Stimulated activated naive B cell treated with anti-CD40 and anti-IgM and Interleukin-4, amounts not matched to agents 10 μg/mL and 1 μg/mL and 100 μg/mL, for 72 hours (primary cell): Measurements from ENCODE around the gene ZNF335.
A peak's percentile ranks its signal among the peaks of the same experiment; 100 is the strongest.

Experiments used
- ATAC-seq, 2 donors: fragments of 150-1000 bp; cut with Tn5 transposase; replicated peaks; 2 replicates each; pipeline ENCODE4 v1.10.0; 2021; ENCODE audit warnings: moderate library complexity in 1 of 2
- DNase-seq: peaks from one replicate; pipeline ENCODE4 v3.0.0; 2021
- H3K27ac Mint-ChIP-seq: one replicate; pipeline ENCODE4 v1.8.0; 2022; ENCODE audit warnings: mild to moderate bottlenecking, mixed read lengths
- H3K27me3 Mint-ChIP-seq, 2 donors: one replicate each; pipeline ENCODE4 v1.8.0; 2022; ENCODE audit warnings: mixed read lengths in 2 of 2
- H3K36me3 Mint-ChIP-seq, 2 donors: one replicate each; pipeline ENCODE4 v1.8.0; 2022; ENCODE audit warnings: mixed read lengths in 2 of 2, mild to moderate bottlenecking in 1 of 2
- H3K4me1 Mint-ChIP-seq, 2 donors: one replicate each; pipeline ENCODE4 v1.8.0; 2022; ENCODE audit warnings: mixed read lengths in 2 of 2, mild to moderate bottlenecking in 1 of 2
- H3K4me3 Mint-ChIP-seq, 2 donors: one replicate each; pipeline ENCODE4 v1.8.0; 2022; ENCODE audit warnings: mild to moderate bottlenecking in 2 of 2, mixed read lengths in 2 of 2, moderate library complexity in 1 of 2
- H3K9me3 Mint-ChIP-seq, 2 donors: one replicate each; pipeline ENCODE4 v1.8.0; 2022; ENCODE audit warnings: mixed read lengths in 2 of 2, mild to moderate bottlenecking in 1 of 2

ZNF335 gene

DNA sequence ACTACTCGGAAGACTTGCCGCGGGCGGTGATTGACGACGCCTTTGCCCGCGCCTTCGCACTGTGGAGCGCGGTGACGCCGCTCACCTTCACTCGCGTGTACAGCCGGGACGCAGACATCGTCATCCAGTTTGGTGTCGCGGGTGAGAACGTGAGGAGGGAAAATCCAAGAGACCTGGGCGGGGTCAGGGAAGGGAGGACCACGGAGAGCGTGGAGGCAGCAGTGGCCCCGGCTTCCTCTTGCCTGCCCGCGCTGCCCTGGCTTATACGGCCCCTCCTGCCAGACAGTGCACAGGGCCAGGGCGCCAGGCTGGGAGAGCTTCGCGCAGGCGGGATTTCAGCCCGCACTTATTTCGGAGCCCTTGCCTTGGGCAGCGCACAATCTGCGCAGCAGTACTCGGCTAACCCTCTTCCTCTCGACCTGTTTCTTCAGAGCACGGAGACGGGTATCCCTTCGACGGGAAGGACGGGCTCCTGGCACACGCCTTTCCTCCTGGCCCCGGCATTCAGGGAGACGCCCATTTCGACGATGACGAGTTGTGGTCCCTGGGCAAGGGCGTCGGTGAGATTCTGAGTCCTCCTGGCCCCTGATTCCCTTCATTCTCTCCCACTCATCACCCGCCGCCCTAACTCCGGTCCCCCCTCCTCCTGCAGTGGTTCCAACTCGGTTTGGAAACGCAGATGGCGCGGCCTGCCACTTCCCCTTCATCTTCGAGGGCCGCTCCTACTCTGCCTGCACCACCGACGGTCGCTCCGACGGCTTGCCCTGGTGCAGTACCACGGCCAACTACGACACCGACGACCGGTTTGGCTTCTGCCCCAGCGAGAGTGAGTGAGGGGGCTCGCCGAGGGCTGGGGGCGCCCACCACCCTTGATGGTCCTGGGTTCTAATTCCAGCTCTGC is 38.7 kb upstream of the ZNF335 start:
- Mint-ChIP-seq H3K9me3 (peaks cover 6 to 8% of the 10 kb centered on the region in 2 donors), H3K27me3 (peaks cover 47 to 67% of the 10 kb centered on the region in 2 donors), H3K36me3 (peaks cover 6 to 7% of the 10 kb centered on the region in 2 donors), H3K4me1 (peaks cover 65 to 91% of the 10 kb centered on the region in 2 donors), H3K4me3 (peak overlapping the region; percentile 54 to 66), H3K27ac (peak overlapping the region; percentile 94)
- ATAC-seq (peak; percentile 6 to 33), DNase-seq (no peak)

DNA sequence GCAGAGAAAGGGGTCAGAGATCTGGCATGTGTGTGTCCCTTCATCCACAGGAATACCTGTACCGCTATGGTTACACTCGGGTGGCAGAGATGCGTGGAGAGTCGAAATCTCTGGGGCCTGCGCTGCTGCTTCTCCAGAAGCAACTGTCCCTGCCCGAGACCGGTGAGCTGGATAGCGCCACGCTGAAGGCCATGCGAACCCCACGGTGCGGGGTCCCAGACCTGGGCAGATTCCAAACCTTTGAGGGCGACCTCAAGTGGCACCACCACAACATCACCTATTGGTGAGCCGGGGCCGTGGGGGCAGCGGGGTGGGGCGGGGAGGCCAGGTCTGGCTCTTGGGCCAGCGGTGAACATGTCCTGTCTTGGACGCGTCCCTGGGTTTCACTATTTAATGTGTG is 37.8 kb upstream of the ZNF335 start:
- H3K36me3 Mint-ChIP-seq, result peaks cover 6 to 7% of the 10 kb centered on the region in 2 donors
- H3K4me3 Mint-ChIP-seq, result no peak overlapping the region
- peaks cover 6 to 8% of the 10 kb centered on the region in 2 donors for H3K9me3 Mint-ChIP-seq
- peaks cover 46 to 62% of the 10 kb centered on the region in 2 donors for H3K27me3 Mint-ChIP-seq
- no peak for DNase-seq
- no peak for ATAC-seq
- peak overlapping the region; percentile 56 for H3K27ac Mint-ChIP-seq
- peaks cover 70 to 95% of the 10 kb centered on the region in 2 donors for H3K4me1 Mint-ChIP-seq

- no peak overlapping the region for H3K4me3 Mint-ChIP-seq
- ATAC-seq, result no peak
- no peak for DNase-seq
- H3K27ac Mint-ChIP-seq, result no peak overlapping the region
- peaks cover 6 to 7% of the 10 kb centered on the region in 2 donors for H3K36me3 Mint-ChIP-seq
- H3K27me3 Mint-ChIP-seq, result peaks cover 38 to 40% of the 10 kb centered on the region in 2 donors
- peaks cover 6 to 8% of the 10 kb centered on the region in 2 donors for H3K9me3 Mint-ChIP-seq
- peaks cover 73 to 88% of the 10 kb centered on the region in 2 donors for H3K4me1 Mint-ChIP-seq
Observed at GRCh38 chr20:46007671-46008070, 35.7 kb upstream of the ZNF335 start.

DNA sequence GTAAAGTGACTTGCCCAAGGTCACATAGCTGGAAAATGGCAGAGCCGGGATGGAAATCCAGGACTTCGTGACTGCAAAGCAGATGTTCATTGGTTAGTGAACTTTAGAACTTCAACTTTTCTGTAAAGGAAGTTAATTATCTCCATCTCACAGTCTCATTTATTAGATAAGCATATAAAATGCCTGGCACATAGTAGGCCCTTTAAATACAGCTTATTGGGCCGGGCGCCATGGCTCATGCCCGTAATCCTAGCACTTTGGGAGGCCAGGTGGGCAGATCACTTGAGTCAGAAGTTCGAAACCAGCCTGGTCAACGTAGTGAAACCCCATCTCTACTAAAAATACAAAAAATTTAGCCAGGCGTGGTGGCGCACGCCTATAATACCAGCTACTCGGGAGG is 35.0 kb upstream of the ZNF335 start:
- DNase-seq (no peak), ATAC-seq (no peak)
- Mint-ChIP-seq H3K4me1 (peaks cover 67 to 82% of the 10 kb centered on the region in 2 donors), H3K9me3 (peaks cover 6 to 8% of the 10 kb centered on the region in 2 donors), H3K36me3 (peaks cover 6% of the 10 kb centered on the region in 2 donors), H3K4me3 (no peak overlapping the region), H3K27me3 (peaks cover 31 to 33% of the 10 kb centered on the region in 2 donors), H3K27ac (no peak overlapping the region)

DNA sequence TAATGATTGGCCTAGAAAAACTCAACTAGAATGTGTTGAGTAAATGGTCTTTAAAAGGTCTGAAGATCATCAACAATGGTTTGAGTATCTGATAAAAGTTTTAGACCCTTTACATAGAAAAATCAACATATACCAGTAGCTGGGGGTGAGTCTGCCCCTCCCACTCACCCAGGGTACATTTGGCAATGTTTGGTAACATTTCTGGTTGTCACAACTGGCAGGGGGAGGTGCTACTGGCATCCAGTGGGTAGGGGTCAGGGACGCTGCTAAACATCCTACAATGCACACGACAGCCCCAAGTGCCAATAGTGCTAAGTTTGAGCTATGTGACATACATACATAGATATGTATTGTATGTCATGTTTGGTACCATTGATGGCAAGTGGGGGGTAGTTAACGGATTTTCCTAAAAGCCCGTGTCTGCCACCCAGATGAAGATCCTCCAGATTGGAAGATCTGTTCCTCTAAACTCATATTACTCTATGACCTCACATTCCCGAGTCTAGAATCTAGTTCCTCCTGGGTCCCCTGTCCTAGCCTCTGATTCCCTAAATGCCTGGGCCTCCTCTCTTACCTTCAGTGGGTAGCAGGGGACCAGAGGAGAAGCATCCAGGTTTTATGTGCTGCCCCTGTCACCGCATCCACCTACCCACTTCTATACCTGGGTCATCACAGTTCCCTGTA is 34.2 kb upstream of the ZNF335 start:
- peaks cover 61 to 74% of the 10 kb centered on the region in 2 donors for H3K4me1 Mint-ChIP-seq

GRCh38 chr20:46004889-46005473 is 33.0 kb upstream of the ZNF335 start:
- Mint-ChIP-seq H3K9me3 (no peaks in the 10 kb centered on the region), H3K4me3 (peak overlapping the region; percentile 34 to 43), H3K4me1 (peaks cover 60 to 71% of the 10 kb centered on the region in 2 donors), H3K36me3 (no peaks in the 10 kb centered on the region), H3K27ac (peak overlapping the region; percentile 81), H3K27me3 (peaks cover 16 to 22% of the 10 kb centered on the region in 2 donors)
- DNase-seq (no peak), ATAC-seq (peak; percentile 49 to 70)

More for the DNA sequence above, 34.2 kb upstream of the ZNF335 start:
- peaks cover 0 to 3% of the 10 kb centered on the region in 2 donors for H3K9me3 Mint-ChIP-seq
- H3K27me3 Mint-ChIP-seq, result peaks cover 23 to 25% of the 10 kb centered on the region in 2 donors
- DNase-seq, result no peak
- ATAC-seq, result no peak
- H3K36me3 Mint-ChIP-seq, result no peaks in the 10 kb centered on the region
- H3K27ac Mint-ChIP-seq, result no peak overlapping the region
- no peak overlapping the region for H3K4me3 Mint-ChIP-seq

GRCh38 chr20:46004187-46004586 is 32.2 kb upstream of the ZNF335 start:
- Mint-ChIP-seq H3K4me1 (peaks cover 54 to 66% of the 10 kb centered on the region in 2 donors), H3K4me3 (no peak overlapping the region), H3K27me3 (peaks cover 9 to 16% of the 10 kb centered on the region in 2 donors), H3K36me3 (no peaks in the 10 kb centered on the region), H3K9me3 (no peaks in the 10 kb centered on the region), H3K27ac (no peak overlapping the region)
- DNase-seq, result no peak
- ATAC-seq, result no peak

- Mint-ChIP-seq H3K27me3 (peaks cover 18 to 19% of the 10 kb centered on the region in 2 donors), H3K4me3 (no peak overlapping the region), H3K9me3 (no peaks in the 10 kb centered on the region), H3K4me1 (peaks cover 50 to 64% of the 10 kb centered on the region in 2 donors), H3K36me3 (no peaks in the 10 kb centered on the region), H3K27ac (no peak overlapping the region)
- ATAC-seq (no peak), DNase-seq (no peak)
Observed at GRCh38 chr20:46002008-46002407, 30.0 kb upstream of the ZNF335 start.

DNA sequence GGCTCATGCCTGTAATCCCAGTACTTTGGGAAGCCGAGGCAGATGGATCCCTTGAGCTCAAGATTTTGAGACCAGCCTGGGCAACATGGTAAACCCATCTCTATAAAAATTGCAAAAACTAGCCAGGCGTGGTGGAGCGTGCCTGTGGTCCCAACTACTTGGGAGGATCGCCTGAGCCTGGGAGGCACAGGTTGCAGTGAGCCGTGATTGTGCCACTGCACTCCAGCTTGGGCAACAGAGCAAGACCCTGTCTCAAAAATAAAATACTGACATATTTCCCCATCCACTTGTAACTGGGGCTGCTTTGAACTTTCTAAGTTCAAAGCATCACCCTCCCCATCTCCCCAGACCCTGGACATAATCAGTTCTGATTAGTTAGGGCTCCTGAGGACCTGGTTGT is 29.5 kb upstream of the ZNF335 start:
- H3K9me3 Mint-ChIP-seq, result no peaks in the 10 kb centered on the region
- no peak overlapping the region for H3K27ac Mint-ChIP-seq
- peaks cover 20 to 22% of the 10 kb centered on the region in 2 donors for H3K27me3 Mint-ChIP-seq
- H3K36me3 Mint-ChIP-seq, result no peaks in the 10 kb centered on the region
- DNase-seq, result no peak
- no peak overlapping the region for H3K4me3 Mint-ChIP-seq
- H3K4me1 Mint-ChIP-seq, result peaks cover 49 to 60% of the 10 kb centered on the region in 2 donors
- ATAC-seq, result no peak

- Mint-ChIP-seq H3K27ac (no peak overlapping the region), H3K4me3 (no peak overlapping the region), H3K27me3 (peaks cover 20 to 32% of the 10 kb centered on the region in 2 donors), H3K4me1 (peaks cover 42 to 55% of the 10 kb centered on the region in 2 donors), H3K9me3 (no peaks in the 10 kb centered on the region), H3K36me3 (no peaks in the 10 kb centered on the region)
- DNase-seq (no peak), ATAC-seq (no peak)
Observed at GRCh38 chr20:46000262-46000996, 28.4 kb upstream of the ZNF335 start.

DNA sequence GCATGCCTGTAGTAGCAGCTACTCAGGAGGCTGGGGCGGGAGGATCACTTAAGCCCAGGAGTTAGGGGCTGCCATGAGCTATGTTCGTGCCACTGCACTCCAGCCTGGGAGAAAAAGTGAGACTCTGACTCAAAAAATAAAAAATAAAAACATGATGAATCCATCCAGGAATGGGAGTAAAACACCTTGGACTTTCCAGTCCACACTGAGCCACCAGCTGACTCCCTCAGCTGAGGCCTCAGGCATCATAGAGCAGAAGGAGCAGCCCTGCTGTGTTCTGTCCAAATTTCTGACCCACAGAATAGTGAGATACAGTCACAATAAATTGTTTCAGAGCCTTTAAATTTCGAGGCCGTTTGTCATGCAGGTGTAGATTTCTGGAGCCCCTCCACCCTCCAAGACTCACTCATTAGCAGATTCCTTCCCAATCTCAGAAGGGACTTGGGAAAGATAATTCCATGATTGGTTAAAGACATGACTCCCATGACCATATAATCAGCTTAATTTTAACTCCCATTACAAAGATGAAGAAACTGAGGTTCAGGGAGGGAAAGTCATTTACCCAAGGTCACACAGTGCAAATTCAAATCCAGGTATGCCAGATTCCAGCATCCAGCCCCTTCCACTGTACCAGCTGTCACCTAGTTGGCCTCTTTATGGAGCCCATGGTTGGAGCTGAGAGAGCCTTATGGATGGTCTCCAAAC is 27.7 kb upstream of the ZNF335 start:
- Mint-ChIP-seq H3K9me3 (no peaks in the 10 kb centered on the region), H3K27me3 (peaks cover 20 to 39% of the 10 kb centered on the region in 2 donors), H3K4me3 (no peak overlapping the region), H3K36me3 (no peaks in the 10 kb centered on the region), H3K4me1 (peaks cover 39 to 53% of the 10 kb centered on the region in 2 donors), H3K27ac (no peak overlapping the region)
- DNase-seq, result no peak
- ATAC-seq, result no peak

GRCh38 chr20:45998761-45999160 is 26.8 kb upstream of the ZNF335 start:
- peaks cover 20 to 41% of the 10 kb centered on the region in 2 donors for H3K27me3 Mint-ChIP-seq
- H3K4me3 Mint-ChIP-seq, result peak overlapping the region in 1 of 2 donors; percentile 0
- no peak overlapping the region for H3K27ac Mint-ChIP-seq
- peak; percentile 92 to 94 for ATAC-seq
- DNase-seq, result no peak
- no peaks in the 10 kb centered on the region for H3K9me3 Mint-ChIP-seq
- H3K36me3 Mint-ChIP-seq, result no peaks in the 10 kb centered on the region
- peaks cover 29 to 48% of the 10 kb centered on the region in 2 donors for H3K4me1 Mint-ChIP-seq

- Mint-ChIP-seq H3K4me3 (no peak overlapping the region), H3K4me1 (peaks cover 26 to 48% of the 10 kb centered on the region in 2 donors), H3K36me3 (no peaks in the 10 kb centered on the region), H3K27me3 (peaks cover 20 to 41% of the 10 kb centered on the region in 2 donors), H3K9me3 (no peaks in the 10 kb centered on the region), H3K27ac (no peak overlapping the region)
- DNase-seq, result no peak
- peak; percentile 74 to 78 for ATAC-seq
Observed at GRCh38 chr20:45998337-45998736, 26.3 kb upstream of the ZNF335 start.
